ENCODE measurements around the gene SULT2B1. TPM values are rescaled to one million over a fixed set of nuclear protein-coding genes. Genes with fewer than 3 reads are reported as not detected.
"Not testable (repeated sequence)": the region's sequence is repeated elsewhere in the genome, so short reads cannot be mapped to it uniquely, and the experiment has no call there.

The SULT2B1 gene
- total RNA-seq, 2 donors from 2014 or later, result not detected

DNA sequence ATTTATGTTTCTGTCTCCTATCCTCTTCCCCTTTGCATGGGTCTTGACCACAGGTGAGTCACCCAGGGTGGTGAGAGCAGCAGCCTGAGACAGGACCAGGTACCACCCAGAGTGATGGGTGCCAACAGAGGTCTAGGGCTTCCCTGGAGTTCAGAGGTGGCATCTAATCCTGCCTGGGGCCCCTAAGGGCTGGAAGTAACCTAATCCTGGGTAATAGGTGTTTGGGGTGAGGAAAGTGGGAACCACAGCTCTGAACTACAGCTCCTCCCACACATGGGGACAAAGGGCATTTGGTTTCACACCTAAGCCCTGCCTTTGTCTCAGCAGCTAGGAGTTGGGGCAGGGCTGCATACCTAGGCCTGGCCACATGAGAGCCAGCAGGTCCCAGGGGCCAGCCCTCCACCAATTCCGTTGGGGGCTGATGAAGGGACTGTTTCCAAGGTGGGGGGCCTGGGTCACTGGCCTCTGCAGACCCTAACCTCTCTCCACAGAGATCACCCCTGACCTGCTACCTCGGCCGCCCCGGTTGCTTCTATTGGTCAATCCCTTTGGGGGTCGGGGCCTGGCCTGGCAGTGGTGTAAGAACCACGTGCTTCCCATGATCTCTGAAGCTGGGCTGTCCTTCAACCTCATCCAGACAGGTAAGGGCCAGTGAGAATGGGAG lies 75.4 kb downstream of the SULT2B1 start:
- H3K27ac Mint-ChIP-seq, result peak overlapping the region; percentile 31
- DNase-seq (peak; percentile 50 to 63), ATAC-seq (replicated peaks in 1 of 2) (peak; percentile 37 to 44)
- H3K27me3 Mint-ChIP-seq (ENCODE audit: low read depth), result no peaks in the 10 kb centered on the region
- peaks cover 52% of the 10 kb centered on the region for H3K4me1 Mint-ChIP-seq (ENCODE audit: low read depth)
- peak overlapping the region in 1 of 2 donors; percentile 27 for H3K4me3 Mint-ChIP-seq
- no peaks in the 10 kb centered on the region for H3K9me3 Mint-ChIP-seq
- H3K36me3 Mint-ChIP-seq (ENCODE audit: insufficient read depth in 2 of 2), result peaks cover 6 to 13% of the 10 kb centered on the region in 2 donors

DNA sequence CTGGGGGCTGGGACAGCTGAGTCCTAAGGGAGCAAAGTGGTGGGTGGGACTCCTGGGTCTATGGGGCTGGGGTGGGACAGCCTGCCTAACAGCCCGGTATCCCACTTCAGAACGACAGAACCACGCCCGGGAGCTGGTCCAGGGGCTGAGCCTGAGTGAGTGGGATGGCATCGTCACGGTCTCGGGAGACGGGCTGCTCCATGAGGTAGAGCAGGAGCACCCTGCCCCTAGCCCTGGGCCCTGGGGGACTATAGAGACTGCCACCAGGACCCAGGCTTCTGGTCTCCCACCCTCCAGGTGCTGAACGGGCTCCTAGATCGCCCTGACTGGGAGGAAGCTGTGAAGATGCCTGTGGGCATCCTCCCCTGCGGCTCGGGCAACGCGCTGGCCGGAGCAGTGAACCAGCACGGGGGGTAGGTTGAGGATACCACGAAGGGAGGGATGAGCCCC lies 75.9 kb downstream of the SULT2B1 start:
- Mint-ChIP-seq H3K9me3 (no peaks in the 10 kb centered on the region), H3K4me3 (no peak overlapping the region), H3K27ac (no peak overlapping the region), H3K36me3 (ENCODE audit: insufficient read depth in 2 of 2) (peaks cover 4 to 11% of the 10 kb centered on the region in 2 donors), H3K4me1 (ENCODE audit: low read depth) (peaks cover 53% of the 10 kb centered on the region), H3K27me3 (ENCODE audit: low read depth) (no peaks in the 10 kb centered on the region)
- DNase-seq, result no peak
- no peak for ATAC-seq (replicated peaks in 1 of 2)

DNA sequence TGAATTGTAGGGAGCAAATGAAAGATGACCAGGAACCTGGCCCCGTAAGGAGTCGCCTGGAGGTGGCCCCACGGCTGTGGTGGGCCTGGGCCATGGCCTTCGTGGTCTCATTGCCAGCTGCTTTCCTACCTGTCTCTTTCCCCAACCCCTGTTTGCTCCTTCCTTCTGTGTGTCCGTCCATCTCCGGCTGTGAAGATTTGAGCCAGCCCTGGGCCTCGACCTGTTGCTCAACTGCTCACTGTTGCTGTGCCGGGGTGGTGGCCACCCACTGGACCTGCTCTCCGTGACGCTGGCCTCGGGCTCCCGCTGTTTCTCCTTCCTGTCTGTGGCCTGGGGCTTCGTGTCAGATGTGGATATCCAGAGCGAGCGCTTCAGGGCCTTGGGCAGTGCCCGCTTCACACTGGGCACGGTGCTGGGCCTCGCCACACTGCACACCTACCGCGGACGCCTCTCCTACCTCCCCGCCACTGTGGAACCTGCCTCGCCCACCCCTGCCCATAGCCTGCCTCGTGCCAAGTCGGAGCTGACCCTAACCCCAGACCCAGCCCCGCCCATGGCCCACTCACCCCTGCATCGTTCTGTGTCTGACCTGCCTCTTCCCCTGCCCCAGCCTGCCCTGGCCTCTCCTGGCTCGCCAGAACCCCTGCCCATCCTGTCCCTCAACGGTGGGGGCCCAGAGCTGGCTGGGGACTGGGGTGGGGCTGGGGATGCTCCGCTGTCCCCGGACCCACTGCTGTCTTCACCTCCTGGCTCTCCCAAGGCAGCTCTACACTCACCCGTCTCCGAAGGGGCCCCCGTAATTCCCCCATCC lies 76.7 kb downstream of the SULT2B1 start:
- Mint-ChIP-seq H3K4me1 (ENCODE audit: low read depth) (peaks cover 54% of the 10 kb centered on the region), H3K4me3 (no peak overlapping the region), H3K9me3 (no peaks in the 10 kb centered on the region), H3K36me3 (ENCODE audit: insufficient read depth in 2 of 2) (peaks cover 4 to 8% of the 10 kb centered on the region in 2 donors), H3K27ac (no peak overlapping the region), H3K27me3 (ENCODE audit: low read depth) (no peaks in the 10 kb centered on the region)
- ATAC-seq (replicated peaks in 1 of 2), result no peak
- no peak for DNase-seq

DNA sequence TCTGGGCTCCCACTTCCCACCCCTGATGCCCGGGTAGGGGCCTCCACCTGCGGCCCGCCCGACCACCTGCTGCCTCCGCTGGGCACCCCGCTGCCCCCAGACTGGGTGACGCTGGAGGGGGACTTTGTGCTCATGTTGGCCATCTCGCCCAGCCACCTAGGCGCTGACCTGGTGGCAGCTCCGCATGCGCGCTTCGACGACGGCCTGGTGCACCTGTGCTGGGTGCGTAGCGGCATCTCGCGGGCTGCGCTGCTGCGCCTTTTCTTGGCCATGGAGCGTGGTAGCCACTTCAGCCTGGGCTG lies 77.3 kb downstream of the SULT2B1 start:
- Mint-ChIP-seq H3K4me3 (no peak overlapping the region), H3K9me3 (no peaks in the 10 kb centered on the region), H3K27me3 (ENCODE audit: low read depth) (no peaks in the 10 kb centered on the region), H3K4me1 (ENCODE audit: low read depth) (peaks cover 54% of the 10 kb centered on the region), H3K27ac (no peak overlapping the region), H3K36me3 (ENCODE audit: insufficient read depth in 2 of 2) (peaks cover 3 to 5% of the 10 kb centered on the region in 2 donors)
- DNase-seq, result no peak
- no peak for ATAC-seq (replicated peaks in 1 of 2)

DNA sequence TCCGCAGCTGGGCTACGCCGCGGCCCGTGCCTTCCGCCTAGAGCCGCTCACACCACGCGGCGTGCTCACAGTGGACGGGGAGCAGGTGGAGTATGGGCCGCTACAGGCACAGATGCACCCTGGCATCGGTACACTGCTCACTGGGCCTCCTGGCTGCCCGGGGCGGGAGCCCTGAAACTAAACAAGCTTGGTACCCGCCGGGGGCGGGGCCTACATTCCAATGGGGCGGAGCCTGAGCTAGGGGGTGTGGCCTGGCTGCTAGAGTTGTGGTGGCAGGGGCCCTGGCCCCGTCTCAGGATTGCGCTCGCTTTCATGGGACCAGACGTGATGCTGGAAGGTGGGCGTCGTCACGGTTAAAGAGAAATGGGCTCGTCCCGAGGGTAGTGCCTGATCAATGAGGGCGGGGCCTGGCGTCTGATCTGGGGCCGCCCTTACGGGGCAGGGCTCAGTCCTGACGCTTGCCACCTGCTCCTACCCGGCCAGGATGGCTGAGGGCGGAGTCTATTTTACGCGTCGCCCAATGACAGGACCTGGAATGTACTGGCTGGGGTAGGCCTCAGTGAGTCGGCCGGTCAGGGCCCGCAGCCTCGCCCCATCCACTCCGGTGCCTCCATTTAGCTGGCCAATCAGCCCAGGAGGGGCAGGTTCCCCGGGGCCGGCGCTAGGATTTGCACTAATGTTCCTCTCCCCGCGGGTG lies 77.8 kb downstream of the SULT2B1 start:
- no peak for DNase-seq
- ATAC-seq (replicated peaks in 1 of 2), result no peak
- peaks cover 3 to 5% of the 10 kb centered on the region in 2 donors for H3K36me3 Mint-ChIP-seq (ENCODE audit: insufficient read depth in 2 of 2)
- peaks cover 54% of the 10 kb centered on the region for H3K4me1 Mint-ChIP-seq (ENCODE audit: low read depth)
- no peak overlapping the region for H3K4me3 Mint-ChIP-seq
- H3K27me3 Mint-ChIP-seq (ENCODE audit: low read depth), result no peaks in the 10 kb centered on the region
- H3K27ac Mint-ChIP-seq, result no peak overlapping the region
- no peaks in the 10 kb centered on the region for H3K9me3 Mint-ChIP-seq

DNA sequence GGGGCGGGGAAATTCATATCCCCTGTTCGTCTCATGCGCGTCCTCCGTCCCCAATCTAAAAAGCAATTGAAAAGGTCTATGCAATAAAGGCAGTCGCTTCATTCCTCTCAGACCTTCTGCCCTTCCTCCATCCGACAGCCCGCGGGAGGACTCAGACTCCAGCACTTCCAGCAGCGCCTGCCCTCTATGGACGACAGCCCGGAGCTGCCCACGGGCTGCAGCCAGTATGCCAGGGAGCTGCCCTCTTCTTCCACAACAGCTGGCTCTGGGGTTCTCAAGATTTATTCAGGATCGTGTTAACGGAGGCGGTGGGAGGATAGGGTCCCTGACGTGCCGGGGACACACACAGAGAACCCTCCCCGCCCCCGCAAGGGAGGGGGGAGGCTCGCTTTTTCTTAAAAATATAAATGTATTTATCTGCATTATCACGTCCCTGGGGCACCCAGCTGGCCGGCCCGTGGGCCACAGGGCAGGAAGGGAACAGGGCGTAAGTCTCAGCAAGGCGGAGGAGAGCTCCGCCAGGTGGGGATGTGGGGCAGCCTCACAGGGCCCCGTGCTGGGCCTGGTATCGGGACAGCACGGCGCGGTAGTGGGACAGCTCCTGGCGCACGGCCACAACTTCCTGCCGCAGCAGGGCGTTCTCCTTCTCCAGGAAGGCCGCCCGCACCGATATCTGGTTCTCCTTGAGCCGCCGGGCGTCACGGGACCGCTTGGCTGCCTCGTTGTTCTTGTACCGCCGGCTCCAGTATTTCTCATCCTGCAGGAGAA lies 78.5 kb downstream of the SULT2B1 start:
- no peak for ATAC-seq (replicated peaks in 1 of 2)
- peaks cover 52% of the 10 kb centered on the region for H3K4me1 Mint-ChIP-seq (ENCODE audit: low read depth)
- H3K36me3 Mint-ChIP-seq (ENCODE audit: insufficient read depth in 2 of 2), result peaks cover 3 to 4% of the 10 kb centered on the region in 2 donors
- H3K27ac Mint-ChIP-seq, result no peak overlapping the region
- no peaks in the 10 kb centered on the region for H3K27me3 Mint-ChIP-seq (ENCODE audit: low read depth)
- no peak for DNase-seq
- H3K9me3 Mint-ChIP-seq, result no peaks in the 10 kb centered on the region
- no peak overlapping the region for H3K4me3 Mint-ChIP-seq

DNA sequence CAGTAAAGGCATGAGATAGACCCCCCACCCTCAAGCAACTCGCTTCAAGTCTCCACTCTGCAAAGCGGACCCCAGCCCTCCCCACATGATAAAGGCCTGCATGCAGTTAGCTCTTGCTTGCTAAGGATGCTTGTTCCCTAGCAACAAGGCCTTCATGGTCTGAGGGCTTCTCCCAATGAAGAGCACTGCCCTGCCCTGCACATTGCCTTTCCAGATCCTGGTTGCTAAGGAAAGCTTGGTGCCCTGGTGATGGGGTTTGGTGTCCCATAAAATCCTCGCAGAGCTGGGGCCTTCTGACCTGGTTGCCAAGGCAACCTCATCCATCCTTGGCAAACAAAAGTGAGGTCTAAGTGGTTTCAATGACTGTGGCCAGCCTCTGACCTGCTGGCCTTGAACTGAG lies 79.3 kb downstream of the SULT2B1 start:
- Mint-ChIP-seq H3K36me3 (ENCODE audit: insufficient read depth in 2 of 2) (peaks cover 3% of the 10 kb centered on the region in 2 donors), H3K4me3 (no peak overlapping the region), H3K27ac (no peak overlapping the region), H3K4me1 (ENCODE audit: low read depth) (peaks cover 54% of the 10 kb centered on the region), H3K27me3 (ENCODE audit: low read depth) (no peaks in the 10 kb centered on the region), H3K9me3 (no peaks in the 10 kb centered on the region)
- no peak for ATAC-seq (replicated peaks in 1 of 2)
- DNase-seq, result no peak

DNA sequence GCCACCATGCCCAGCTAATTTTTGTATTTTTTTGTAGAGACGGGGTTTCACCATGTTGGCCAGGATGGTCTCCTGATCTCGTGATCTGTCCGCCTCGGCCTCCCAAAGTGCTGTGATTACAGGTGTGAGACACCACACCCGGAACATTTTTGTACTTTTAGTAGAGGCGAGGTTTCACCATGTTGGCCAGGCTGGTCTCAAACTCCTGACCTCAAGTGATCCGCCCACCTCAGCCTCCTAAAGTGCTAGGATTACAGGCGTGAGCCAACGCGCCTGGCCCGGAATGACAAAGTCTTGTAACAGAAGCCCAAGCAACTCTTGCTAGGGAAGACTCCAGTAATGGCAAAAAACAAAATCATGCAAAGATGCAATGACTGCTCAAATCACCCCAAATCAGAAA lies 80.3 kb downstream of the SULT2B1 start:
- not testable (repeated sequence) for H3K27me3 Mint-ChIP-seq (ENCODE audit: low read depth); ATAC-seq (replicated peaks in 1 of 2); H3K36me3 Mint-ChIP-seq (ENCODE audit: insufficient read depth in 2 of 2); H3K27ac Mint-ChIP-seq; H3K9me3 Mint-ChIP-seq; DNase-seq; H3K4me3 Mint-ChIP-seq
- peaks cover 47% of the 10 kb centered on the region for H3K4me1 Mint-ChIP-seq (ENCODE audit: low read depth)

DNA sequence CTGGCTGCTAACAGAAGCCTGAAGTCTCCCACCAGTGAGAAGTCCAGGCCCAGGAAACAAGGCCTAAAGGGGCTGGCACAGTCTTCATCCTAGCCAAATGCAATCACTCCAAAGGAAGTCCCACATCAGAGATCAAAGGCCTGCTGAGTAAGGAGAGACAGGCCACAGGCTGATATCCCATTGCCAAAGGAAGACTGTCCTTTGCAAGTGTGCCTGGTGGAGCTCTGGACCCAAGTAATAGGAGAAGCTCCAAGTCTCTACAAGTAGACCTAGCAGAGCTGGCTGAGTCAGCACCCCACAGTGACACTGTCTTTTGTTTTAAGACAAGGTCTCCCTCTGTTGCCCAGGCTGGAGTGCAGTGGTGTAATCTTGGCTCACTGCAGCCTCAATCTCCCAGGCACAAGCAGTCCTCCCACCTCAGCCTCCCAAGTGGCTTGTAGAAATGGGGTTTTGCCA lies 80.7 kb downstream of the SULT2B1 start:
- Mint-ChIP-seq H3K36me3 (ENCODE audit: insufficient read depth in 2 of 2) (peaks cover 3% of the 10 kb centered on the region in 2 donors), H3K4me3 (no peak overlapping the region), H3K27me3 (ENCODE audit: low read depth) (no peaks in the 10 kb centered on the region), H3K9me3 (no peaks in the 10 kb centered on the region), H3K4me1 (ENCODE audit: low read depth) (peaks cover 47% of the 10 kb centered on the region), H3K27ac (no peak overlapping the region)
- DNase-seq (no peak), ATAC-seq (replicated peaks in 1 of 2) (no peak)

DNA sequence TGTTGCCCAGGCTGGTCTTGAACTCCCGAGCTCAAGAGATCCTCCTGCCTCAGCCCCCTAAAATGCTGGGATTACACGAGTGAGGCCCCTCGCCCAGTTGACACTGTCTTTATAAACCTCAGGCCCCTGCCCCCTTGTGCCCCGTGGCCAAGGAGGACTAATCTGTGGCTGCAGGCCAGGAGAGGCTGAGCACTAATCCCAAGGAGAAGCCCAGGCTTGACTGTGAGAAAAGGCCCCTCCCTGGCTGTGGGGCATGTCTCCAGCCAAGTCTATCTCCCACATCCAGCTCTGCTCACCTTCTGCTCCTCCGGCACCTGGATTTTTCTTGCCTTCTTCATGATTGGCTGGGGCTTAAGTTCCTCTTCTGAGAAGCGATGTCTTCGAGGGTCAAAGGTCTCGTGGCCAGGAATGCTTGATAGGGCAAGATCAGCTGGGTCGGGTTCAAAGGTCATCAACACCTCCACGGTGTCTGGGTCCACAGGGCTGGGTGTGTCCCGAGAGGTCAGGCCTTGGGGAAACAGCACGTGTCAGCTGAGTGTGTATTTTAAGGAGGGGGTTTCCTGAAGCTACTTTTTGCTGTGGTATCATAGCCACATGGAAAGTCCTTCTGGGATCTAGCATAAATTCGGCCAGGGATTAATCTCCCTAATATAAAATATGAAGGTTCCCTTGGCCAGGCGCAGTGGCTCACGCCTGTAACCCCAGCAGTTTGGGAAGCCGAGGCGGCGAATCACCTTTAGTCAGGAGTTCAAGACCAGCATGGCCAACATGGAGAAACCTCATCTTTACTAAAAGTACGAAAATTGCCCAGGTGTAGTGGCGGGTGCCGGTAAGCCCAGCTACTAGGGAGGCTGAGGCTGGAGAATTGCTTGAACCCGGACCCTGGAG lies 81.4 kb downstream of the SULT2B1 start:
- Mint-ChIP-seq H3K27ac (peak overlapping the region; percentile 88), H3K36me3 (ENCODE audit: insufficient read depth in 2 of 2) (peaks cover 3 to 4% of the 10 kb centered on the region in 2 donors), H3K27me3 (ENCODE audit: low read depth) (no peaks in the 10 kb centered on the region), H3K9me3 (peaks cover 0 to 1% of the 10 kb centered on the region in 2 donors), H3K4me1 (ENCODE audit: low read depth) (peaks cover 50% of the 10 kb centered on the region), H3K4me3 (peak overlapping the region; percentile 88 to 89)
- ATAC-seq (replicated peaks in 1 of 2) (no peak), DNase-seq (no peak)

DNA sequence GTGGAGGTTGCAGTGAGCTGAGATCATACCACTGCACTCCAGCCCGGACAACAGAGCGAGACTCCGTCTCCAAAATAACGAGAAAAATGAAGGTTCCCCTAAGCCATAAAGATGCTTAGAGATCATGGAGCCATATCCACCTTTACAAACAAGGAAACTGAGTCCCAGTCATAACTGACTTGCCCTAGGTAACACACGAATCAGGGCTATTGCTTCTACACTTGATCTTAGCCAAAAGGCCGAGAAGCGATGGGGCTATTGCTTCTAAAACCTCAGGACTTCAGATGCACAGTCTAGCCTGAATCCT lies 82.0 kb downstream of the SULT2B1 start:
- DNase-seq (no peak), ATAC-seq (replicated peaks in 1 of 2) (no peak)
- H3K36me3 Mint-ChIP-seq (ENCODE audit: insufficient read depth in 2 of 2), result peaks cover 3 to 7% of the 10 kb centered on the region in 2 donors
- peak overlapping the region; percentile 88 for H3K27ac Mint-ChIP-seq
- H3K27me3 Mint-ChIP-seq (ENCODE audit: low read depth), result no peaks in the 10 kb centered on the region
- H3K4me3 Mint-ChIP-seq, result peak overlapping the region; percentile 88 to 89
- H3K9me3 Mint-ChIP-seq, result peaks cover 2 to 5% of the 10 kb centered on the region in 2 donors
- H3K4me1 Mint-ChIP-seq (ENCODE audit: low read depth), result peaks cover 56% of the 10 kb centered on the region

Measured in activated T-cell treated with anti-CD3 and anti-CD28 coated beads, Interleukin-2, amount 50 U/mL, for 72 hours (primary cell).